Activated CD4-positive, alpha-beta T cell treated with anti-CD3 and anti-CD28 coated beads, Interleukin-10, Interleukin-2, amounts not matched to agents 100 ng/mL and 50 ng/mL, durations not matched to agents 16 hours and 8 hours (primary cell): Measurements from ENCODE around the gene DGKD.
"Not testable (repeated sequence)": the region's sequence is repeated elsewhere in the genome, so short reads cannot be mapped to it uniquely, and the experiment has no call there.

ENCODE experiments used
- DNase-seq: peaks from one replicate; pipeline ENCODE4 v3.0.0-alpha.2; 2020

Gene DGKD

GRCh38 chr2:233387225-233387624 lies 32.9 kb downstream of the DGKD start:
- DNase-seq = no peak

GRCh38 chr2:233387667-233388528 lies 33.6 kb downstream of the DGKD start:
- DNase-seq = no peak

- no peak for DNase-seq
Observed at GRCh38 chr2:233389601-233390125, 35.4 kb downstream of the DGKD start.

DNA sequence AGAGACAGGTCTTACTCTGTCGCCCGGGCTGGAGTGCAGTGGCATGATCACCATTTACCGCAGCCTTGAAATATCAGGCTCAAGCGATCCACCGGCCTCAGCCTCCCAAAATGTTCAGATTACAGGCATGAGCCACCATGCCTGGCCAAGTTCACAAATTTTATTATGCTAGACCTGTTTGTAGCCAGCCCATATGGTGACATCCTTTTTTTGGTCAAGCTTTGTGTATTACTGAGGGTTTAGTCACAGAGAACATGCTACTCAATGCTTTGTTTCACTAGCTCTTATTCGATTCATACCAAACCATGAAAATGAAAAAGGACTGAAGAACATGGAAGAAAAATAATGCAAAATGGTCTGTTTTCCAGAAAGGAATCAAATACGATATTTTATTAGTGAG lies 41.4 kb downstream of the DGKD start:
- no peak for DNase-seq

GRCh38 chr2:233396726-233397665 lies 42.7 kb downstream of the DGKD start:
- DNase-seq = not testable (repeated sequence)

GRCh38 chr2:233399306-233400225 lies 45.3 kb downstream of the DGKD start:
- peak; percentile 34 for DNase-seq

DNA sequence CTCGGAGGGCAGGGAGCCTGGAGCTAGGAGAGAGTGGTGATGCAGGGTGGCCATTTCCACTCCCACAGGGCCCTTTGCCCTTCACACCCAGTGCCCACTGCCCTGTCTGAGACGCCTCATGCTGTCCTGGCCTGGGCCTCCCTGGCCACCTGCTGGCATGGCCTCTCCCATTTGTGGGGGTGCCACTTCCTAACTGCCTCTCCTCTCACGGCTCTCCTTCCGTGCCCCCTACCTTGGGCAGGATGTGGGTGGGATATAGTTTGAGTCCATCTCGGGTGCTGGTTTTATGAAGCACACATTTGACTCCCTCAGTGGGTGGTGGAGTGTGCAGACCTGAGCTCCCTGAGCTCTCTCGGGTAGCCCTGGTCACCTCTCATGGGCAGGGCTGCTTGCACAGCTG lies 46.0 kb downstream of the DGKD start:
- no peak for DNase-seq

GRCh38 chr2:233400961-233401360 lies 46.7 kb downstream of the DGKD start:
- no peak for DNase-seq

GRCh38 chr2:233402346-233402745 lies 48.1 kb downstream of the DGKD start:
- DNase-seq = no peak

- DNase-seq = no peak
Observed at GRCh38 chr2:233402789-233403188, 48.5 kb downstream of the DGKD start.

DNA sequence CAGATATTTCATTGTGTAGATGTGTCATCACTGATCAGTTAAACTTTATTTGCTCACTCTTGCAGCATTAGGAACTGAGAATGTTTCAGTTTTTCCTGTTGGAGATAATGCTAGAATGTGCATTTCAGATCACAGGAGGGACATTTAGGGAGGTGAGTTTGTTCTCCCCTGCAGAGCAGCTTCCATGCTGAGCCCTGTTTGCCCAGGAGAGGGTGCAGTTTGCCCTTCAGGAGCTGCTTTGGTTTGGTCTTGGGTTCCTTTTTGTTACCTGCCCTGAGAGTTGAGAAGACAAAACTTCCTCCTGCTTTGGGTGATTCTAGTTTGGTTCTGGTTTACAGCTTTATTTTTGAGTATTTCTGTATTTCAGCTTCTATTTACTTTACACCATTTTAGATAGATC lies 49.9 kb downstream of the DGKD start:
- peak; percentile 62 for DNase-seq

GRCh38 chr2:233406865-233407264 lies 52.6 kb downstream of the DGKD start:
- no peak for DNase-seq

DNA sequence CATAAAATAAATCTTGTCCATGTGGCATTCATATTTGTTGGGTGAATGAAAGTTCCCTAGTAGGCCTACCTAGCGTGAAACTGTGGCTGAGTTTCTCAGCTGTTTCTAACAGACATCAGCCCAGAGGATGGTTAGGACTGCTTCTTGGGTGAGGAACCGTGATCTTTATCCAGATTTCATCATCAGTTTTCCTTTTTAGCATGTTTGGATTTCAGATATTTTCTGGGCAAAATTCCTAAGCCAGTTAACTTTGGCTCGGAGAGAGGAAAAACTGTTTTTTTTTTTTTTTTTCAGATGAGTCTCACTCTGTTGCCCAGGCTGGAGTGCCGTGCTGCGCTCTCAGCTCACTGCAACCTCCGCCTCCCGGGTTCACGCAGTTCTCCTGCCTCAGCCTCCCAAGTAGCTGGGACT lies 53.5 kb downstream of the DGKD start:
- no peak for DNase-seq

- DNase-seq = no peak
Observed at GRCh38 chr2:233408366-233409285, 54.3 kb downstream of the DGKD start.

- DNase-seq = no peak
Observed at GRCh38 chr2:233409286-233409991, 55.1 kb downstream of the DGKD start.

- DNase-seq = no peak
Observed at GRCh38 chr2:233410196-233410760, 56.0 kb downstream of the DGKD start.

DNA sequence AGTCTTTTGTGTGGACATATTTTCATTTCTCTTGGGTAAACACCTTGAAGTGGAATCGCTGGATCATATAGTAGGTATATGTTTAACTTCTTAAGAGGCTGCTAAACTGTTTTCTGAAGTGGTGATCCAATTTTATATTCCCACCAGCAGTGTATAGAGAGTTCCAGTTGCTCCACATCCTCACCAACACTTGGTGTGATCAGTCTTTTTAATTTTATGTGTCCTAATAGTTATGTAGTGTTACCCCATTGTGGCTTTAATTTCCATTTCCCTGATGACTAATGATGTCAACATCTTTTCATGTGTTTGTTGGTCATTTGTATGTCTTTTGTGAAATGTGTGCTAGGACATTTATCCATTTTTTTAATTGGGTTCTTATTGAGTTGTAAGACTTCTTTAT lies 56.9 kb downstream of the DGKD start:
- DNase-seq = no peak

DNA sequence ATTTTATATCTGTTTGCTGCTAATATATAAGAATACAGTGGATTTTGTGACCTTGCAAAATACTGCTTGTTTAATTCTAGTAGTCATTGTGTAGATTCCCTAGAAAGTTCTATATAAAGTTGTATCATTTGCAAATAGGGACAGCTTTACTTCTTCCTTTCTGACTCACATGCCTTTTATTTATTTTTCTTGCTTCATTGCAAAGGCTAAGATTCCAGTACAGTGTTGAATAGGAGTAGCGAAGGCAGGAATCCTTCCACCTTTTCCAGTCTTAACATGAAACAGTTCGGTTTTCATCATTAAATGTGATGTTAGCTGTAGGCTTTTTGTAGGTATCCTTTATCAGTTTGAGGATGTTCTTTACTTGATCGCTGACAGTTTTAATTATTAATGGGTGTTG lies 58.1 kb downstream of the DGKD start:
- DNase-seq = no peak

DNA sequence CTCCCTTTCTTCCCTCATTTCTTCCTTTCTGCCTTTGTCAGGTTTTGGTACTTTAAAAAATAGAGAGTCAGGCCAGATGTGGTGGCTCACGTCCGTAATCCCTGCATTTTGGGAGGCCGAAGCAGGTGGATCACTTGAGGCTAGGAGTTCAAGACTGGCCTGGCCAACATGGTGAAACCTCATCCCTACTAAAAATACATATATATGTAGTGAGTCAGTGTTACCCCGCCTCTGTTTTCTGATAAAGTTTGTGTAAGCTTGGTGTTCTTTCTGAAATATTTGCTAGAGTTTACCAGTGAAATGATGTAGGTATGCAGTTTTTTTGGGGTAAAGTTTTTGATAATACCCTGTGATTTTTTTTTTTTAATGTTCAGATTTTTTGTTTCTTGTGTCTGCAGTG lies 58.8 kb downstream of the DGKD start:
- no peak for DNase-seq

GRCh38 chr2:233413559-233414272 lies 59.4 kb downstream of the DGKD start:
- no peak for DNase-seq
